CD1c-positive myeloid dendritic cell (primary cell): ENCODE measurements around the gene SRGAP2C.
"Not testable (repeated sequence)": the region's sequence is repeated elsewhere in the genome, so short reads cannot be mapped to it uniquely, and the experiment has no call there.

ENCODE experiments used
- DNase-seq: peaks from one replicate; pipeline ENCODE4 v3.0.0-alpha.2; 2016; ENCODE audit errors: extremely low spot score

The SRGAP2C gene

DNA sequence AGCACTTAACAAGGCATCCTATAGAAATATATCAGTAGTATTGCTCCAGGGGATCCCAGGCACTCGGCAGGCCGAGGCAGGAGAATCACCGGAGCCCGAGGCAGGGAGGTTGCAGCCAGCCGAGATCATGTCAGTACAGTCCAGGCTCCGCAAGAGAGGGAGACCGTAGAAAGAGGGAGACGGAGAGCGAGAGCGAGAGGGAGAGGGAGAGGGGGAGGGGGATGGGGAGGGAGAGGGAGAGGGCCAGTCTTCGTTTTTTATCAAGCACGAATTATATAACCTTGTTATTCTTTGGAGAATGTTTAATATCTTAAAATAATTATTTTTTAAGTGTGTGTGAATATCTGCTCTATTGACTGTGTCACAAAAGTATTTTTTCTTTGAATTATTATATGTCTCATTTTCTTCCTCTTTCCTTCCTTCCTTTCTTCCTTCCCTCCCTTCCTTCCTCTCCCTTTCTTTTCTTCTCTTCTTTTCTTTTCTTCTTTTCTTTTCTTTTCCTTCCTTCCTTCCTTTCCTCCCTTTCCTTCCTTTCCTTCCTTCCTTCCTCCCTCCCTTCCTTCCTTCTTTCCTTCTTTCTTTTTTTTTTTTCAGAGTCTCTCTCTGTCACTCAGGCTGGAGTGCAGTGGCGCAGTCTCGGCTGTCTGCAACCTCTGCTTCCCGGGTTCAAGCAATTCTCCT, 233.7 kb downstream of the SRGAP2C start:
- no peak for DNase-seq

DNA sequence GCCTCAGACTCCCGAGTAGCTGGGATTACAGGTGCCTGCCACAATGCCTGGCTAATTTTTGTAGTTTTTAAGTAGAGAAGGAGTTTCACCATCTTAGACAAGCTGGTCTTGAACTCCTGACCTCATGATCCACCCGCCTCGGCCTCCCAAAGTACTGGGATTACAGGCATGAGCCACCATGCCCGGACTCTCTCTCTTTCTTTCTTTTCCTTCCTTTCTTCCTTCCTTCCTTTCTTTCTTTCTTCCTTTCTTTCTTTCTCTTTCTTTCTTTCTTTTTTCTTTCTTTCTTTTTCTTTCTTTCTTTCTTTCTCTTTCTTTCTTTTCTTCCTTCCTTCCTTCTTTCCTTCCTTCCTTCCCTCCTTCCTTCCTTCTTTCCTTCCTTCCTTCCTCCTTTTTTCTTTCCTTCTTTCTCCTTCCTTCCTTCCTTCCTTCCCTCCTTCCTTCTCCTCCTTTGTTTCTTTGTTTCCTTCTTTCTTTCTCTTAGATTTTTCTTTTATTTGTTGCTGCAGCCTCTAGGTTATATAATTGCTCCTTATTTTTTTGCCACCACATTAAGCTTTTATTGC, 234.4 kb downstream of the SRGAP2C start:
- not testable (repeated sequence) for DNase-seq

DNA sequence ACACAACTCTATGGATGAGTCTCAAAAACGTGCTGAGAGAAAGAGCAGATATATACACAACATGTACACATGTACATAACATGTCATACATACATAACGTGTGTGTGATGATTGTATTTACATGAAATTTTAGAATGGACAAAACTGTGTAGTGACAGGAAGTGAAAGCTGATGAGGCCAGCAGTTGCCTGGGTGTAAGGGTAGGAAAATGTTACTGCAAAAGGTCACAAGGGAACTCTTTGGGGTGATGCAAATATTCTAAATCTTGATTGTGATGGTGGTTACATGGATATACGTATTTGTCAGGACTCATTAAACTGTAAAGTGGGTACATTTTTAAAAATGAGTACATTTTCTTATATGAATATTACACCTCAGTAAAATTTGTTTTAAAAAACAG, 236.7 kb downstream of the SRGAP2C start:
- not testable (repeated sequence) for DNase-seq

DNA sequence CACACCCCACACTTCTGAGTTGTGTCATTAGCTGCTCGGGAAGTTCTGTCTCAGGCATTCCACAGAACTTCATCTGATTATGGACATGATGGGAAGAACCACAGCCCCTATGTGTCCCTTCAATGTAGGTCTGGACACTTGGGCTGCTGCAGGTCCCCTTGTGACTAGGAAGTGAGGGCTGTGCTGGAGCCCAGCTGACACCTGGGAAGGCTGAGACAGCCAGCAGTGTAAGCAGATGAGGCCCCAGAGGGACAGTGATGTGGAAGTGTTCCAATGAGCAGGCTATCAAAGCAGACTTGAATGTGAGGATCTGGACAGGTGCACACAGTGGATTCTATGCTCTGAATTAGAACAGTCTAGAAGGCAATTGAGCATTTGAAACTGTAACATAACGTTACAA, 239.2 kb downstream of the SRGAP2C start:
- not testable (repeated sequence) for DNase-seq

DNA sequence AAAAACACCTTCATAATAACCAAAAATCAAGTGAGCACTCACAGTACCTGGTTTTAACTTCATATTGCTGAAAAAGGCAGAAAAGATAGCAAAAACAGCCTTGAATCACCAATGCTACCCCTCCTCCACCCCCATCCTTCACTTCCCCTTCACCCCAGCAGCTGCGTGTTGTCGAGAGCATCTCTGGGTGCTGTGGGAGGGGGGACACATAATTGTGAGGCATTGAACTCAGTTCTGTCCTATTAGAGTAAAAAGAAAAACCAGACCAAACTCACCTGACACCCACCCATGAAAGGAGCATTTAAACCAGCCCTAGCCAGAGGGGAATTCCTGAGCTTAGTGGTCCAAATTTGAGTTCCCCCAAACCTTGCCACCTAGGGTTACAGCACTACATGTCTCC, 248.7 kb downstream of the SRGAP2C start:
- not testable (repeated sequence) for DNase-seq

DNA sequence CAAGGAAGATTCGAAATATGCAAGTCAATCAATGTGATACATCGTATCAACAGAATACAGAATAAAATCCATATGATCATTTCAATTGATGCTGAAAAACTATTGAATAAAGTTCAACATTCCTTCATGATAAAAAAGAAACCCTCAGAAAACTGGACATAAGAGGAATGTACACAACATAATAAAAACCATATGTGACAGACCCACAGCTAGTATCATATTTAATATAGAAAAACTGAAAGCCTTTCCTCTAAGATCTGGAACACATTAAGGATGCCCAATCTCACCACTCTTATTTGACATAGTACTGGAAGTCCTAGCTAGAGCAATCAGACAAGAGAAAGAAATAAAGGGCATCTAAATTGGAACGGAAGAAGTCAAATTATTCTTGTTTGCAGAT, 254.1 kb downstream of the SRGAP2C start:
- DNase-seq: not testable (repeated sequence)

DNA sequence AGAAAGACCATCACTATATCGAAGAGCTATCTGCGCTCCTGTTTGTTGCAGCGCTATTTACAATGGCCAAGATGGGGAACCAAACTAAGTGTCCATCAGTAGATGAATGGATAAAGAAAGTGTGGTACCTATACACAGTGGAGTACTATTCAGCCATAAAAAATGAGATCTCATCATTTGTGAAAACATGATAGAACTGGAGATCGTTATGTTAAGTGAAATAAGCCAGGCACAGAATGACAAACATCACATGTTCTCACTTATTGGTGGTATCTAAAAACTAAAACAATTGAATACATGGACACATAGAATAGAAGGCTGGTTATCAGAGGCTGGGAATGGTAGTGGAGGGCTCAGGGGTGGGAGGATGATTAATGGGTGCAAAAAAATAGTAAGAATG, 256.2 kb downstream of the SRGAP2C start:
- no peak for DNase-seq
